HG02970 (cell line): ENCODE measurements around the gene EIF4A3.
A peak's percentile ranks its signal among the peaks of the same experiment; 100 is the strongest.

Experiments
- ATAC-seq: cut with Tn5 transposase; IDR thresholded peaks from one replicate; pipeline ENCODE4 v1.9.1; 2021; ENCODE audit warnings: mild to moderate bottlenecking, moderate library complexity, moderate number of reproducible peaks; ENCODE audit not compliant: unreplicated experiment, low FRiP score

Gene EIF4A3

GRCh38 chr17:80147035-80147822 lies at the start of gene EIF4A3:
EIF4A3 (minus strand) TSS chr17:80147128; CDS start chr17:80146961, 167 bp downstream.
- peak; percentile 77 for ATAC-seq

- no peak for ATAC-seq
Measured at GRCh38 chr17:80196652-80197051, 49.7 kb upstream of the EIF4A3 start.

GRCh38 chr17:80195671-80196529 lies 49.0 kb upstream of the EIF4A3 start:
- no peak for ATAC-seq

GRCh38 chr17:80195141-80195540 lies 48.2 kb upstream of the EIF4A3 start:
- ATAC-seq = no peak

- no peak for ATAC-seq
Measured at GRCh38 chr17:80191865-80192661, 45.1 kb upstream of the EIF4A3 start.

GRCh38 chr17:80191192-80191591 lies 44.3 kb upstream of the EIF4A3 start:
- no peak for ATAC-seq

GRCh38 chr17:80190716-80191115 lies 43.8 kb upstream of the EIF4A3 start:
- no peak for ATAC-seq

- ATAC-seq = no peak
Measured at GRCh38 chr17:80189611-80190010, 42.7 kb upstream of the EIF4A3 start.

GRCh38 chr17:80187515-80187941 lies 40.6 kb upstream of the EIF4A3 start:
- ATAC-seq = no peak

GRCh38 chr17:80187090-80187489 lies 40.2 kb upstream of the EIF4A3 start:
- ATAC-seq = no peak

- ATAC-seq = no peak
Measured at GRCh38 chr17:80185968-80186367, 39.0 kb upstream of the EIF4A3 start.

GRCh38 chr17:80184423-80184714 lies 37.4 kb upstream of the EIF4A3 start:
- ATAC-seq = no peak

- ATAC-seq = no peak
Measured at GRCh38 chr17:80183581-80184422, 36.9 kb upstream of the EIF4A3 start.

- ATAC-seq = no peak
Measured at GRCh38 chr17:80182845-80183223, 35.9 kb upstream of the EIF4A3 start.

GRCh38 chr17:80182118-80182844 lies 35.4 kb upstream of the EIF4A3 start:
- no peak for ATAC-seq

- ATAC-seq = no peak
Measured at GRCh38 chr17:80181431-80181830, 34.5 kb upstream of the EIF4A3 start.

- no peak for ATAC-seq
Measured at GRCh38 chr17:80180192-80180591, 33.3 kb upstream of the EIF4A3 start.

- no peak for ATAC-seq
Measured at GRCh38 chr17:80177986-80178595, 31.2 kb upstream of the EIF4A3 start.

GRCh38 chr17:80176757-80177156 lies 29.8 kb upstream of the EIF4A3 start:
- ATAC-seq = no peak
